ENCODE results near the gene SH3GLB2.

Gene SH3GLB2

GRCh38 chr9:129012893-129013448 lies 15.2 kb downstream of the SH3GLB2 start:
- no peak for DNase-seq (ENCODE audit: extremely low spot score)
- POLR2A ChIA-PET: no interaction called here
- TF ChIP-seq CTCF (IDR thresholded peaks at IDR 0.05; ENCODE audit: control extremely low read depth, extremely low read depth, low read depth, missing control alignments): no peak
- CTCF ChIA-PET: interaction anchor here (0.7 kb wide), 1 partner anchor 13 kb away, joined by 3 read pairs; no protein-coding TSS in a partner anchor

- ChIA-PET POLR2A (no interaction called here), CTCF (no interaction called here)
- TF ChIP-seq CTCF (IDR thresholded peaks at IDR 0.05; ENCODE audit: control extremely low read depth, extremely low read depth, low read depth, missing control alignments): no peak
- no peak for DNase-seq (ENCODE audit: extremely low spot score)
Observed at GRCh38 chr9:129012343-129012742, 15.8 kb downstream of the SH3GLB2 start.

- ChIA-PET CTCF (no interaction called here), POLR2A (no interaction called here)
- TF ChIP-seq CTCF (IDR thresholded peaks at IDR 0.05; ENCODE audit: control extremely low read depth, extremely low read depth, low read depth, missing control alignments): no peak
- no peak for DNase-seq (ENCODE audit: extremely low spot score)
Observed at GRCh38 chr9:129011761-129012181, 16.4 kb downstream of the SH3GLB2 start.

GRCh38 chr9:129011170-129011569 lies 17.0 kb downstream of the SH3GLB2 start:
- ChIA-PET POLR2A (no interaction called here), CTCF (interaction anchor here (1.0 kb wide), 1 partner anchor 17 kb away, joined by 3 read pairs; the partner anchor contains the start of gene SH3GLB2)
- no peak for TF ChIP-seq CTCF (IDR thresholded peaks at IDR 0.05; ENCODE audit: control extremely low read depth, extremely low read depth, low read depth, missing control alignments)
- DNase-seq (ENCODE audit: extremely low spot score): no peak

- CTCF ChIA-PET: interaction anchor here (1.0 to 4.1 kb wide), 2 partner anchors 10 to 18 kb away, joined by 3 to 22 read pairs; partner anchors contain the start of gene SH3GLB2
- TF ChIP-seq CTCF (IDR thresholded peaks at IDR 0.05; ENCODE audit: control extremely low read depth, extremely low read depth, low read depth, missing control alignments): no peak
- no peak for DNase-seq (ENCODE audit: extremely low spot score)
- POLR2A ChIA-PET: no interaction called here
Observed at GRCh38 chr9:129010267-129010975, 17.7 kb downstream of the SH3GLB2 start.

- POLR2A ChIA-PET: no interaction called here
- DNase-seq (ENCODE audit: extremely low spot score): no peak
- no peak for TF ChIP-seq CTCF (IDR thresholded peaks at IDR 0.05; ENCODE audit: control extremely low read depth, extremely low read depth, low read depth, missing control alignments)
- CTCF ChIA-PET: interaction anchor here (4.1 kb wide), 1 partner anchor 10 kb away, joined by 22 read pairs; no protein-coding TSS in a partner anchor
Observed at GRCh38 chr9:129009584-129010141, 18.5 kb downstream of the SH3GLB2 start.

Measured in GM10248 (cell line).